Activated T-cell treated with anti-CD3 and anti-CD28 coated beads, Interleukin-2, amount 50 U/mL, for 24 hours (primary cell): ENCODE results near the gene PSMB5.
A peak's percentile ranks its signal among the peaks of the same experiment; 100 is the strongest.

Experiments
- DNase-seq: peaks from one replicate; pipeline ENCODE4 v3.0.0-alpha.2; 2020
- H3K27ac Mint-ChIP-seq: 2 replicates; pipeline ENCODE4 v1.8.0; 2020; ENCODE audit warnings: mild to moderate bottlenecking, mixed read lengths
- H3K27me3 Mint-ChIP-seq: 2 replicates; pipeline ENCODE4 v1.8.0; 2020; ENCODE audit warnings: mixed read lengths
- H3K36me3 Mint-ChIP-seq: 2 replicates; pipeline ENCODE4 v1.8.0; 2020; ENCODE audit warnings: low read depth, mixed read lengths
- H3K4me1 Mint-ChIP-seq: 2 replicates; pipeline ENCODE4 v1.8.0; 2020; ENCODE audit warnings: low read depth, mixed read lengths
- H3K4me3 Mint-ChIP-seq: 2 replicates; pipeline ENCODE4 v1.8.0; 2020; ENCODE audit warnings: mild to moderate bottlenecking, moderate library complexity, mixed read lengths
- H3K9me3 Mint-ChIP-seq: 2 replicates; pipeline ENCODE4 v1.8.0; 2020; ENCODE audit warnings: mixed read lengths

Gene PSMB5

GRCh38 chr14:23042162-23042965 is 7.7 kb upstream of the PSMB5 start, which contains the start of gene PSMB11:
Gene PSMB11 (plus strand): TSS chr14:23042212. CDS start chr14:23042226, 14 bp downstream.
- H3K27ac Mint-ChIP-seq, result no peak within 1 kb of the TSS
- no peaks in the 10 kb centered on the region for H3K27me3 Mint-ChIP-seq
- H3K4me1 Mint-ChIP-seq, result no peaks in the 10 kb centered on the region
- H3K36me3 Mint-ChIP-seq, result no peaks in the 10 kb centered on the region
- H3K4me3 Mint-ChIP-seq, result no peak within 1 kb of the TSS
- DNase-seq, result no peak
- no peaks in the 10 kb centered on the region for H3K9me3 Mint-ChIP-seq

GRCh38 chr14:23041729-23042128 is 7.0 kb upstream of the PSMB5 start:
- no peaks in the 10 kb centered on the region for H3K36me3 Mint-ChIP-seq
- no peak overlapping the region for H3K27ac Mint-ChIP-seq
- no peaks in the 10 kb centered on the region for H3K27me3 Mint-ChIP-seq
- no peaks in the 10 kb centered on the region for H3K9me3 Mint-ChIP-seq
- H3K4me1 Mint-ChIP-seq, result no peaks in the 10 kb centered on the region
- no peak for DNase-seq
- no peak overlapping the region for H3K4me3 Mint-ChIP-seq

- H3K4me1 Mint-ChIP-seq, result peaks cover 8% of the 10 kb centered on the region
- H3K9me3 Mint-ChIP-seq, result peaks cover 3% of the 10 kb centered on the region
- no peaks in the 10 kb centered on the region for H3K36me3 Mint-ChIP-seq
- H3K27ac Mint-ChIP-seq, result no peak overlapping the region
- DNase-seq, result no peak
- H3K27me3 Mint-ChIP-seq, result no peaks in the 10 kb centered on the region
- H3K4me3 Mint-ChIP-seq, result no peak overlapping the region
Measured at GRCh38 chr14:23040100-23040499, 5.4 kb upstream of the PSMB5 start.

GRCh38 chr14:23035303-23036144 is 824 bp upstream of the PSMB5 start:
- Mint-ChIP-seq H3K4me3 (peak overlapping the region; percentile 99), H3K36me3 (peaks cover 41% of the 10 kb centered on the region), H3K4me1 (peaks cover 38% of the 10 kb centered on the region), H3K9me3 (peaks cover 3% of the 10 kb centered on the region), H3K27ac (peak overlapping the region; percentile 99), H3K27me3 (no peaks in the 10 kb centered on the region)
- no peak for DNase-seq

GRCh38 chr14:23033801-23034497 is 751 bp downstream of the PSMB5 start:
- peaks cover 3% of the 10 kb centered on the region for H3K9me3 Mint-ChIP-seq
- peaks cover 52% of the 10 kb centered on the region for H3K36me3 Mint-ChIP-seq
- H3K27ac Mint-ChIP-seq, result peak overlapping the region; percentile 99
- peak overlapping the region; percentile 99 for H3K4me3 Mint-ChIP-seq
- DNase-seq, result no peak
- peaks cover 46% of the 10 kb centered on the region for H3K4me1 Mint-ChIP-seq
- no peaks in the 10 kb centered on the region for H3K27me3 Mint-ChIP-seq

- Mint-ChIP-seq H3K4me1 (peaks cover 52% of the 10 kb centered on the region), H3K4me3 (peak overlapping the region; percentile 99), H3K27me3 (no peaks in the 10 kb centered on the region), H3K36me3 (peaks cover 58% of the 10 kb centered on the region), H3K9me3 (peaks cover 3% of the 10 kb centered on the region), H3K27ac (peak overlapping the region; percentile 99)
- no peak for DNase-seq
Measured at GRCh38 chr14:23033251-23033727, 1.4 kb downstream of the PSMB5 start.

GRCh38 chr14:23030936-23031335 is 3.8 kb downstream of the PSMB5 start:
- no peak overlapping the region for H3K4me3 Mint-ChIP-seq
- peaks cover 3% of the 10 kb centered on the region for H3K9me3 Mint-ChIP-seq
- peak overlapping the region; percentile 49 for H3K27ac Mint-ChIP-seq
- H3K4me1 Mint-ChIP-seq, result peaks cover 61% of the 10 kb centered on the region
- H3K36me3 Mint-ChIP-seq, result peaks cover 73% of the 10 kb centered on the region
- no peaks in the 10 kb centered on the region for H3K27me3 Mint-ChIP-seq
- no peak for DNase-seq

- Mint-ChIP-seq H3K9me3 (no peaks in the 10 kb centered on the region), H3K4me1 (peaks cover 69% of the 10 kb centered on the region), H3K4me3 (peak overlapping the region; percentile 43), H3K27ac (peak overlapping the region; percentile 76), H3K27me3 (no peaks in the 10 kb centered on the region), H3K36me3 (peaks cover 85% of the 10 kb centered on the region)
- no peak for DNase-seq
Measured at GRCh38 chr14:23028799-23029198, 5.9 kb downstream of the PSMB5 start.

- Mint-ChIP-seq H3K27me3 (no peaks in the 10 kb centered on the region), H3K4me3 (peak overlapping the region; percentile 36), H3K36me3 (peaks cover 71% of the 10 kb centered on the region), H3K27ac (peak overlapping the region; percentile 85), H3K4me1 (peaks cover 75% of the 10 kb centered on the region), H3K9me3 (no peaks in the 10 kb centered on the region)
- no peak for DNase-seq
Measured at GRCh38 chr14:23025151-23025814, 9.4 kb downstream of the PSMB5 start.

- Mint-ChIP-seq H3K27ac (peak overlapping the region; percentile 85), H3K4me1 (peaks cover 78% of the 10 kb centered on the region), H3K36me3 (peaks cover 69% of the 10 kb centered on the region), H3K9me3 (no peaks in the 10 kb centered on the region), H3K27me3 (no peaks in the 10 kb centered on the region), H3K4me3 (peak overlapping the region; percentile 36)
- DNase-seq, result no peak
Measured at GRCh38 chr14:23024612-23025075, 10.1 kb downstream of the PSMB5 start.

- Mint-ChIP-seq H3K36me3 (peaks cover 60% of the 10 kb centered on the region), H3K4me1 (peaks cover 69% of the 10 kb centered on the region), H3K4me3 (no peak overlapping the region), H3K27me3 (no peaks in the 10 kb centered on the region), H3K9me3 (no peaks in the 10 kb centered on the region), H3K27ac (peak overlapping the region; percentile 72)
- no peak for DNase-seq
Measured at GRCh38 chr14:23023795-23024152, 10.9 kb downstream of the PSMB5 start.

GRCh38 chr14:23023022-23023794 is 11.5 kb downstream of the PSMB5 start:
- no peak for DNase-seq
- no peaks in the 10 kb centered on the region for H3K9me3 Mint-ChIP-seq
- no peaks in the 10 kb centered on the region for H3K27me3 Mint-ChIP-seq
- H3K27ac Mint-ChIP-seq, result peak overlapping the region; percentile 72
- H3K4me1 Mint-ChIP-seq, result peaks cover 65% of the 10 kb centered on the region
- H3K36me3 Mint-ChIP-seq, result peaks cover 56% of the 10 kb centered on the region
- H3K4me3 Mint-ChIP-seq, result no peak overlapping the region

GRCh38 chr14:23021889-23022442 is 12.7 kb downstream of the PSMB5 start:
- Mint-ChIP-seq H3K36me3 (peaks cover 47% of the 10 kb centered on the region), H3K27ac (peak overlapping the region; percentile 89), H3K27me3 (no peaks in the 10 kb centered on the region), H3K4me3 (peak overlapping the region; percentile 41), H3K4me1 (peaks cover 61% of the 10 kb centered on the region), H3K9me3 (no peaks in the 10 kb centered on the region)
- DNase-seq, result no peak
